SU-DHL-6 (cell line): ENCODE results near the gene CMKLR1.

ENCODE experiments used
- EZH2phosphoT487 ChIP-seq: fragments of 200-600 bp; sonication (generic), shearing (Covaris generic); conservative IDR thresholded peaks from 2 replicates; pipeline ENCODE4 v1.6.1; 2018; ENCODE audit warnings: mild to moderate bottlenecking, antibody characterized with exemption, low read length, moderate library complexity, mixed read lengths
- TF ChIP-seq, protein P1 (sequence below): fragments of 200-600 bp; sonication (generic); IDR thresholded peaks from one replicate; pipeline ENCODE4 v1.5.1; 2017; ENCODE audit warnings: antibody characterized with exemption, mild to moderate bottlenecking, low read length, moderate library complexity; ENCODE audit not compliant: insufficient read depth, poor library complexity, severe bottlenecking

GRCh38 chr12:108253540-108253939 is 85.6 kb downstream of the CMKLR1 start:
- TF ChIP-seq EZH2phosphoT487: no peak
- TF ChIP-seq, protein P1, sequence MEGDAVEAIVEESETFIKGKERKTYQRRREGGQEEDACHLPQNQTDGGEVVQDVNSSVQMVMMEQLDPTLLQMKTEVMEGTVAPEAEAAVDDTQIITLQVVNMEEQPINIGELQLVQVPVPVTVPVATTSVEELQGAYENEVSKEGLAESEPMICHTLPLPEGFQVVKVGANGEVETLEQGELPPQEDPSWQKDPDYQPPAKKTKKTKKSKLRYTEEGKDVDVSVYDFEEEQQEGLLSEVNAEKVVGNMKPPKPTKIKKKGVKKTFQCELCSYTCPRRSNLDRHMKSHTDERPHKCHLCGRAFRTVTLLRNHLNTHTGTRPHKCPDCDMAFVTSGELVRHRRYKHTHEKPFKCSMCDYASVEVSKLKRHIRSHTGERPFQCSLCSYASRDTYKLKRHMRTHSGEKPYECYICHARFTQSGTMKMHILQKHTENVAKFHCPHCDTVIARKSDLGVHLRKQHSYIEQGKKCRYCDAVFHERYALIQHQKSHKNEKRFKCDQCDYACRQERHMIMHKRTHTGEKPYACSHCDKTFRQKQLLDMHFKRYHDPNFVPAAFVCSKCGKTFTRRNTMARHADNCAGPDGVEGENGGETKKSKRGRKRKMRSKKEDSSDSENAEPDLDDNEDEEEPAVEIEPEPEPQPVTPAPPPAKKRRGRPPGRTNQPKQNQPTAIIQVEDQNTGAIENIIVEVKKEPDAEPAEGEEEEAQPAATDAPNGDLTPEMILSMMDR: no peak
